HG03159 (cell line): ENCODE results near the gene DGKQ.
"Not testable (repeated sequence)": the region's sequence is repeated elsewhere in the genome, so short reads cannot be mapped to it uniquely, and the experiment has no call there.

ENCODE experiments used
- ATAC-seq: cut with Tn5 transposase; IDR thresholded peaks from one replicate; pipeline ENCODE4 v1.9.1; 2021; ENCODE audit warnings: mild to moderate bottlenecking, moderate library complexity; ENCODE audit not compliant: unreplicated experiment

DGKQ gene

DNA sequence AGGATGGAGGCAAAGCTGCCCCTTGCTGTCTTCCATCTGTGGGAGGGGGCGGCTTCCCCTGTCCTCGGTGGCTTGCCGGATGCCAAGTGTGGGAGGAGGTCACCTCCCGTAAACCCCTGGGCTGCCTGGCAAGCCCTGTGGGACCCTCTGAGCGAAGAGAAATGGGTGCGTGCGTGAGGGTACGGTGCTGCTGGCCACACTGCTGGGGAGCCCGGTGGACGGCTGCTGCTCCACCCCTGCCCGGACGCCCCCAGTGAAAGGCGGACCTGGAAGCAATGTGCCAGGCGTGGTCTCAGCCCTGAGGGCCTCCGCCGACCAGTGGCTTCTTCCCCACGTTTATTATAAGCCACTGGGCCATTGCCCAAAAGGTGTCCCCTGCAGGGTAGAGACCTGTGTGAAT is 8.9 kb upstream of the DGKQ start:
- no peak for ATAC-seq

GRCh38 chr4:978957-979701 is 5.8 kb upstream of the DGKQ start:
- ATAC-seq: no peak

GRCh38 chr4:976016-976415 is 2.6 kb upstream of the DGKQ start:
- ATAC-seq: not testable (repeated sequence)

DNA sequence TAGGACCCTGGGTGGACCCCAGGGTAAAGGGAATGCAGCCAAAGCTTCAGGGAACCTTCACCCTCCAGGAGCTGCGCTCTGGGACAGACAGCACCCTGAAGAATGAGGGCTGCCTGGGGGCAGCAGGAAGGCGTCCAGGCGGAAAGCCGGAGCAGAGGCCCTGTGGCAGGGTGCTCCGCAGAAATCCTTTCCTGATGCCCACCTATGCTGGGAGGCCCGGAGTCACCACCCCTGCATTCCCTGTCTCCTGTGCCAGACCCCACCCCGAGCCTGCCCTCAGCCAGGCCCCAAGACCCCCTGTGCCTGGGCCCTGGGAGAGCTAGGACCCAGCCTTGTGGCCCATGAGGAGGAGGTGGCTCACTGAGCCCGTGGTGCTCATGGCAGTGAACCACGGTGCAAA is 1.3 kb upstream of the DGKQ start:
- no peak for ATAC-seq

GRCh38 chr4:972651-973424 is 531 bp downstream of the DGKQ start:
- ATAC-seq: peak; percentile 45

- no peak for ATAC-seq
These were observed 1.5 kb downstream of the DGKQ start for GRCh38 chr4:971666-972500.

DNA sequence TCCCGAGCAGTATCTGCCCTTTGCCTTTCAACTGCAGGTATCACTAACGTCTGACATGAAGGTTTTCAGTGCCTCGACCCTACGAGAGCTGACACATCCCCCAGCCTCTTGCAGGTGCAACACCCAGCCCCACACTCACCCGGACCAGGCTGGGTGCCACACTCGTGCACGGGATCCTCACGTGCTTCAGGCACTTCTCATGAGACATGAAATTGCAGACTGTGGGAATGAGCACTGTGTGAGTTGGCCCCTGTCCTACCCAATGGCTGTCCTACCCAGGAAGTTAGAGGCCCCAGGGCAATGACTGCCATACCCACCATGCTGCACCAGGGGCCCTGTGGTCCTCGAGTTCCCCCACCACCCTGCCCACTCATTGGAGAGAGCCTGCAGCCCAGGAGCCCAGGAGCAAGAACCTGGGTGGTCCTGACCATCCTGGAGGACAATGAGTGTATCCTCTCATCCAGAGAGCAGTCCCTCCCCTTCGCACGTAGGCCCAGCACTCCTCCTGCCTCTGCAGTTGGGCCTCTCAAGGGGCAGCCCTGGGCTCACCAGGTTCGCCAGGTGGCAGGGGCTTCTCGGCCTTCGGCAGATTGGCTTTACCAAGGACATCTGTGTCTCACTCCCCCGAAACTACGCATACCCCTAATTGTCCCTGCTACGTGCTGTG is 2.4 kb downstream of the DGKQ start:
- no peak for ATAC-seq

DNA sequence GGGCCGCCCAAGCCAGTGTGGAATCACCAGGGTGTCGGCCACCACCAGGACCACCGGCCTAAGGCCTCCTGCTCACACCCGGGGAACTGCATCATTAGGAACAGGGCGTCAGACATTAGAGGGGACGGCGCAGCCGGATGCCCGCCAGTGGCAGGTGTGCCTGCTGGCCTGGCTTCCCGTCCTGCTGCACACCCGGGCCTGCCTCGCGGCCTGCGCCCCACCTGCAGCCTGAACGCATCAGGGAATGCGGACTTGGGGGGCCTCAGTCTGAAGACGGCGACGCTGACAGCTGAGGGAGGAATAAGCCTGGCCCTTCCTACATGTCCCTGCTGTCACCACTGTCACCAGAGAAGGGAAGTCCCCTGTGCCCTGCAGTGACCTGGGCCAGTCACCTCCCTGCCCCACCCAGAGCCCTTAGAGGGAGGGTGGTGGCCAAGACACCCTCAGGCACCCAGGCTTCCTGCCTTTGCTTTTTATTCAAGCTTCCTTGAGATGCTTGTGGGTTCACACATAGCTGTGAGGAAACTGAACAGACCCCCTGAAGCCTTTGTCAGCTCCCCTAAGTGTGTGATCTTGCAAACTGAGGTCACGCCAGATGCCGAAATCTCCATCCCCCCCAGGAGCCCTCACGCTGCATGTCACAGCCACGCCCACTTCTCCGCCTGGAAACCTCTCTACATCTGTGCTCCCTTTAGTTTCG is 3.2 kb downstream of the DGKQ start:
- ATAC-seq: no peak

GRCh38 chr4:968621-969394 is 4.6 kb downstream of the DGKQ start:
- ATAC-seq: no peak

- no peak for ATAC-seq
These were observed 5.1 kb downstream of the DGKQ start for GRCh38 chr4:968221-968620.

GRCh38 chr4:967113-968104 is 6.0 kb downstream of the DGKQ start:
- no peak for ATAC-seq

DNA sequence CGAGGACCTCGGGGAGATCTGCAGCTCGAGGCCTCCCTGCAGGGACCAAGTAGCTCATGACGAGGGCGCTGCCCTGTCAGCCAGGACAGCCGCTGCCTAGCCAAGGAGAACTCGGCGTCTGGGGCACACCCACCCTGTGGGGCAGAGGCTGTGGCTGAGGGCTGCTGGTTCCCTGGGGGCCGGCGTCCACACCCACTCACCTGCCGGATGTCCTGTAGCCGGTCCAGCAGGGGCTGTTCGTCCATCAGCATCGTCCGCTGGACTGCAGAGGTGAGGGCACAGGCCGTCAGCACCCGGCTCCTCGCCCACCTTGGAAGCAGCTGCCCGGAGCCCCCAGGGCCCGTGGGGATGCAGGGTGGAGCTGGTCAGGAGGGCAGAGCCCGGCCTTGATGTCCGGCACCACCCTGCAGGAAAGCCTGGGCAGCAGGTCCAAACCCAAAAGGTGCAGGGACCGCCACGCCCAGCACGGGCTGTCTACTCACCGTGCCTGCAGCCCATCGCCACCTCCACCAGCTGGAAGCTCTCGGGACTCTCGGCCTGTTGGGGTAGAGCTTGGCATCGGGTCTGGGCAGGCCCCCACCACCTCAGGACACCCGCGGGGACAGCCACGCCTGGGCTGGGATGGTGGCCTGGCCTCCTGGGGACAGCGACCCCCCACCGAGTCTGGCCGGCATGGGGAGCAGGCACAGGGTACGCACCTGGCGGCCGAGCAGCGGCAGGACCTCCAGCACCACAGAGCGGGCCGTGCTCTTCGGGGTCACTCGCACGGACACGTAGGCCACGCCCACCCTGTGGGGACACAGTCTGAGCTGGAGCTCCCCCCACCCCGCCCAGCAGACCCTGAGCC is 6.9 kb downstream of the DGKQ start:
- no peak for ATAC-seq

GRCh38 chr4:965766-966134 is 7.6 kb downstream of the DGKQ start:
- ATAC-seq: no peak

DNA sequence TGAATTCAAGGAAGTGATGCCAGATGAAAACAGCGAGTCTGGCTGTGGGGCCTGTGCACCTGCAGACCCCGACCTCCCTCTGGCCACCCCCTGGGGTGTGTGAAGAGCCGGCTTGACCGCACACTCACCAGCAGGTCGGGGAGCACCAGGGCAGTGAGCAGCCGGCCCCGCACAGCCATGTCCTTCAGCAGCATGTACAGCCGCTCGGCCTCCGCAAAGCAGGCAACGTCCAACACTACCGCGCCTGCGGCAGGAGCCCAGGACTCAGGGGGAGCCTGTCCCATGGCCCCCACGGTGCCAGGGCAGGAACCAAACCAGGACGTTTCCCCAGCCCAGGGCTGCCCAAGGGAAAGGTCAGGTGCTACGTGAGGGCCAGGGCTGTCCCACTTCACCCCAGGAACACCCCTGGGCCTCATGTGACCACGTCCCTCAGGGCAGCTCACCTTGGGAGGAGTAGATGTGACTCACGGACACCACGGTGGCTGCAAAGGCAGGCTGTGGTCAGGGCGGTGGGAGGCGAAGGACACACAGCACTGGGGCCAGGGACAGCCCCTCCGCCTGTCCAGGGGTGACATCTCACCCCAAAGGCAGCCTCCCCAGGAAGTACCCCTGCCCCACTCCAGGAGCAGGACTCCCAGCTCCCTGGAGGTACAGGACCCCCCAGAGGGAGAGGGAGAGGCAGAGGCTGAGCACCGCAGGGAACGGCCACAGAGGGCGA is 8.2 kb downstream of the DGKQ start:
- no peak for ATAC-seq

DNA sequence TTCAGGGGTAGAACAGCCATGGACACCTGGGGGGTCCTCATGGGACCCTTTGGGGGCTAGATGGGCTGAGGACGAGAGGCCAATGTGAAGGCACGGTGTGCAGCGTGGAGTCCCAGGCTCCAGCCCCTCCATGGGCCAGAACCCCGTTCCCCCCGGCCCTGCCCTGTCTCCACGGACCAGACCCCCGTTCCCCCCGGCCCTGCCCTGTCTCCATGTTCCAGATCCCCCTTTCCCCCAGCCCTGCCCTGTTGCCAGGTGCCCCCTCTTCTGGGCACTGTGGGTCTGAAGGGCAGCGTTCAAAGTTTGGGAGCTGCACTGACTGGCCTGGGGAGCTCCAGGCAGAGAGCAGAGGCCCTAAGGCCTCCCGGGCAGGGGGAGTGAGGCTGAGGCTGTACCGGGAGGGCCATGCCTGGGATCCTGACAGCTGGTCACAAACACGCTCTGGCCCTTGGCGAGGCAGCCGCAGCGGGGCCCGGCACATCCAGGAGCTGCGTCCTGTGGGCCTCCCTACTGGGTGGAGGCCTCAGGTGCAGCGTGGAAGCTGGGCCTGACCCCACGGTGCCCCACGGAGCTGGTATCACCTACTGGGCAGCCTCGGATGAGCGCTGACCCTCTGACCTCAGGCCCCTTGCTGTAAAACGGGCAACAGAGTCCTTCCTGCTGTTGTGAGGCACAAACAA is 8.9 kb downstream of the DGKQ start:
- ATAC-seq: no peak
